HL-60/S4 treated with phorbol 12-myristate 13-acetate at 8.2 ng/mL for 4 days and 3 days (cell line): ENCODE measurements around the gene FBXO48.

Experiments used
- in situ Hi-C: fragments of 300-500 bp; cut with MboI; formaldehyde crosslinking; loops from 2 replicates; pipeline ENCODE4 v1.15.0; 2022; ENCODE audit warnings: low sequenced_read_pairs

Gene FBXO48

GRCh38 chr2:68472796-68473414 lies 5.8 kb upstream of the FBXO48 start:
- in situ Hi-C loops, result loop anchor here (25.0 kb wide), 2 partner anchors 264 to 839 kb away; partner anchors contain the start of gene ARHGAP25

- in situ Hi-C loops, result loop anchor here (25.0 kb wide), 2 partner anchors 266 to 841 kb away; partner anchors contain the start of gene ARHGAP25
These were observed 4.3 kb upstream of the FBXO48 start for GRCh38 chr2:68471385-68471784.

- in situ Hi-C loops, result loop anchor here (25.0 kb wide), 2 partner anchors 267 to 842 kb away; partner anchors contain the start of gene ARHGAP25
These were observed 2.8 kb upstream of the FBXO48 start for GRCh38 chr2:68469935-68470334.

GRCh38 chr2:68468801-68469200 lies 1.7 kb upstream of the FBXO48 start:
- in situ Hi-C loops, result loop anchor here (25.0 kb wide), 2 partner anchors 268 to 844 kb away; partner anchors contain the start of gene ARHGAP25

GRCh38 chr2:68466778-68467076 lies 367 bp downstream of the FBXO48 start:
- in situ Hi-C loops, result loop anchor here (25.0 kb wide), 2 partner anchors 271 to 846 kb away; partner anchors contain the start of gene ARHGAP25

GRCh38 chr2:68466361-68466777 lies 725 bp downstream of the FBXO48 start:
- in situ Hi-C loops, result loop anchor here (25.0 kb wide), 2 partner anchors 271 to 846 kb away; partner anchors contain the start of gene ARHGAP25

- in situ Hi-C loops, result loop anchor here (25.0 kb wide), 2 partner anchors 272 to 847 kb away; partner anchors contain the start of gene ARHGAP25
These were observed 1.8 kb downstream of the FBXO48 start for GRCh38 chr2:68465081-68465916.

- in situ Hi-C loops, result loop anchor here (25.0 kb wide), 2 partner anchors 273 to 848 kb away; partner anchors contain the start of gene ARHGAP25
These were observed 2.4 kb downstream of the FBXO48 start for GRCh38 chr2:68464651-68465050.

GRCh38 chr2:68463287-68463877 lies 3.7 kb downstream of the FBXO48 start:
- in situ Hi-C loops, result loop anchor here (25.0 kb wide), 2 partner anchors 274 to 849 kb away; partner anchors contain the start of gene ARHGAP25

GRCh38 chr2:68458981-68459380 lies 8.1 kb downstream of the FBXO48 start:
- in situ Hi-C loops, result loop anchor here (25.0 kb wide), 2 partner anchors 278 to 853 kb away; partner anchors contain the start of gene ARHGAP25

GRCh38 chr2:68456198-68456597 lies 10.9 kb downstream of the FBXO48 start:
- in situ Hi-C loops, result loop anchor here (25.0 kb wide), 2 partner anchors 281 to 856 kb away; partner anchors contain the start of gene ARHGAP25

- in situ Hi-C loops, result loop anchor here (25.0 kb wide), 2 partner anchors 283 to 858 kb away; partner anchors contain the start of gene ARHGAP25
These were observed 12.4 kb downstream of the FBXO48 start for GRCh38 chr2:68454719-68455118.

- in situ Hi-C loops, result loop anchor here (25.0 kb wide), 2 partner anchors 283 to 858 kb away; partner anchors contain the start of gene ARHGAP25
These were observed 13.2 kb downstream of the FBXO48 start for GRCh38 chr2:68453761-68454360.

- in situ Hi-C loops, result loop anchor here (25.0 kb wide), 2 partner anchors 285 to 860 kb away; partner anchors contain the start of gene ARHGAP25
These were observed 14.8 kb downstream of the FBXO48 start for GRCh38 chr2:68452158-68452900.

GRCh38 chr2:68448671-68449653 lies 18.1 kb downstream of the FBXO48 start:
- in situ Hi-C loops, result loop anchor here (25.0 kb wide), 1 partner anchor 262 kb away; no protein-coding TSS in a partner anchor

GRCh38 chr2:68447118-68447517 lies 20.0 kb downstream of the FBXO48 start:
- in situ Hi-C loops, result loop anchor here (25.0 kb wide), 1 partner anchor 260 kb away; no protein-coding TSS in a partner anchor

- in situ Hi-C loops, result loop anchor here (25.0 kb wide), 1 partner anchor 259 kb away; no protein-coding TSS in a partner anchor
These were observed 20.7 kb downstream of the FBXO48 start for GRCh38 chr2:68446425-68446824.

- in situ Hi-C loops, result loop anchor here (5.0 to 25.0 kb wide), 2 partner anchors 65 to 255 kb away; no protein-coding TSS in a partner anchor
These were observed 25.1 kb downstream of the FBXO48 start for GRCh38 chr2:68441994-68442322.
